Urinary bladder (tissue), 4 donors: Measurements from ENCODE around the gene TET1. TPM values are rescaled to one million over a fixed set of nuclear protein-coding genes. Genes with fewer than 3 reads are reported as not detected.
"Not testable (repeated sequence)": the region's sequence is repeated elsewhere in the genome, so short reads cannot be mapped to it uniquely, and the experiment has no call there.

Experiments used
- DNase-seq: peaks from one replicate; pipeline ENCODE4 v3.0.0-alpha.2; 2015; ENCODE audit errors: extremely low spot score
- H3K27ac ChIP-seq: one replicate; pipeline ENCODE4 v1.5.1; 2013; ENCODE audit warnings: low read depth, mild to moderate bottlenecking, moderate library complexity
- H3K36me3 ChIP-seq: one replicate; pipeline ENCODE4 v1.6.1; 2013; ENCODE audit warnings: mild to moderate bottlenecking, moderate library complexity; ENCODE audit not compliant: insufficient read depth
- H3K4me1 ChIP-seq: one replicate; pipeline ENCODE4 v1.6.1; 2013; ENCODE audit warnings: mild to moderate bottlenecking, moderate library complexity; ENCODE audit not compliant: insufficient read depth
- H3K4me3 ChIP-seq: one replicate; pipeline ENCODE4 v1.5.1; 2013; ENCODE audit warnings: low read depth, low read length
- WGBS: extraction: QIAGEN DNeasy Blood & Tissue Kit; methylation state at CpG from one replicate; pipeline ENCODE4 v1.1.7; 2013; 5-methylcytosine and 5-hydroxymethylcytosine counted together
- polyA plus RNA-seq: library from polyadenylated mRNA; stranded (reverse); fragments of 200-250 nt; gene quantifications from one replicate; pipeline ENCODE4 v1.2.3, GENCODE V29; 2013
- total RNA-seq: library from RNA; depleted of rRNA; stranded (reverse); fragments of >200 nt; gene quantifications from one replicate; pipeline ENCODE4 v1.2.3, GENCODE V29; 2014
- donor health status: healthy with polysubstance abuse.
- donor health status: healthy.

TET1 gene
- total RNA-seq, result 41.6 TPM
- 0.53 TPM for polyA plus RNA-seq

DNA sequence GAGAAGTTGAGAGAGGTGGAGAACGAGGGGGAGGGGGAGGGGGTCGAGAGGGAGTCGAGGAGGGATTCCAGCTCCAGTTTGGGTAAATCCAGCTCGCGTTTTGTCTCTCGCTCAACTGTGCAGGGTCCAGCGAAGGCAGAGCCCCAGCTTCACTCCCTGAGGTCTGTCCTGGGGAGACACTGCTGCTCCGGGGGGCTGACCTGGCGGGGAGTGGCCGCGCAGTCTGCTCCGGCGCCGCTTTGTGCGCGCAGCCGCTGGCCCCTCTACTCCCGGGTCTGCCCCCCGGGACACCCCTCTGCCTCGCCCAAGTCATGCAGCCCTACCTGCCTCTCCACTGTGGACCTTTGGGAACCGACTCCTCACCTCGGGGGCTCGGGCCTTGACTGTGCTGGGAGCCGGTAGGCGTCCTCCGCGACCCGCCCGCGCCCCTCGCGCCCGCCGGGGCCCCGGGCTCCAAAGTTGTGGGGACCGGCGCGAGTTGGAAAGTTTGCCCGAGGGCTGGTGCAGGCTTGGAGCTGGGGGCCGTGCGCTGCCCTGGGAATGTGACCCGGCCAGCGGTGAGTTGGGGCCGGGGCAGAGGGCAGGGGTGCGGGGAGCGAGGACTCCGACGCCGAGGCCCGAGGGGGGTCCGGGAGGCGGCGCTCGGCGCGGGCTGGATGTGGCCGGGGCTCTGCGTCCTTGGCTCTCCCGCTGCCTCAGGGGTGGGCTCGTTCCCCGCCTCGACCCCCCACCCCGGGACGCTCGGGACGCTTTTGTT is at the start of gene TET1:
Gene TET1 (plus strand): TSS at position 152 of the 757 bp plus-strand sequence. CDS start 12,002 bp downstream, outside the sequence.
- DNase-seq, result no peak
- WGBS, result under 1% methylated on average over 66 of the region's 66 CpGs
- Histone ChIP-seq H3K36me3 (no peaks in the 10 kb centered on the region), H3K4me1 (no peaks in the 10 kb centered on the region), H3K27ac (no peak within 1 kb of the TSS), H3K4me3 (peak within 1 kb of the TSS; percentile 71)

DNA sequence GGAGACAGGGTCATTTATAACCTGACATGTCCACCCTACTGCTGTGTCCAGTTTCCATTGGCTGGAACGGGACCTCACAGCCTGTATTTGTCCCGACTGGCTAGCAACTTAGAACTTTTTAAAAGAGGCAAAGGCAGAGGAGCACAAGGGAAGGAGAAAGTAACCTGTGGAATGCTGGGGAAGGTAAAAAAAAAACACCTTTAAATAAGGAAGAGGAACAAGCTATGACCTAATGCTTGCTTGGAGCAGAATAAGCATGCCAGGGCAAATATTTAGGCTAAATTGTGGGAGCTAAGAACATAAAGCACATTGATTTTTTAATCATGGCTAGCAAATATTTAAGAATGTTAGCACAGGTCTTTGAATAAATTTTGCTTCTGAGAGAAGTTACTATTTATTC is 43.9 kb upstream of the TET1 start:
- WGBS, result 97% methylated on average over 2 of the region's 2 CpGs
- not testable (repeated sequence) for H3K4me3 ChIP-seq, H3K4me1 ChIP-seq, H3K36me3 ChIP-seq, DNase-seq, H3K27ac ChIP-seq

DNA sequence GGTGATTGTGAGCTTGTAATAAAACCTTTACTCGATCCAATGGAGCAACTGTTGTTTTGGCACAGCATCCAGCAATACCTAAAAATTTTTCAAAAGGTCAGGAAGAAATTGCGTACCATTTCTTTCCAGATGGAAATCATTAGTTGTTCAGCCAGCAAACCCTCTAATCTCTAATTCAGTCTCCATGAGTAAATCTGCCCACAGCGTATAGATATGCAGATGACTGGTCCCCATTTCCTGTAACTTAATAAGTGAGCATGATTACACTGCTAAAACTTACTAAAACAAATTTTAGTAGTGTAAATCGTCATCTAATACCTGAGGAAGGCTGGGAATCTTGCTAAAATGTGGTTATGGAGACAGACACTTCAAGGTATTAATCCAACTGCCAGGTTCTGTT is 43.4 kb upstream of the TET1 start:
- no peak for DNase-seq
- WGBS, result 49% methylated on average over 4 of the region's 4 CpGs
- no peaks in the 10 kb centered on the region for H3K4me1 ChIP-seq
- H3K4me3 ChIP-seq, result no peak overlapping the region
- H3K27ac ChIP-seq, result no peak overlapping the region
- peaks cover 5% of the 10 kb centered on the region for H3K36me3 ChIP-seq

DNA sequence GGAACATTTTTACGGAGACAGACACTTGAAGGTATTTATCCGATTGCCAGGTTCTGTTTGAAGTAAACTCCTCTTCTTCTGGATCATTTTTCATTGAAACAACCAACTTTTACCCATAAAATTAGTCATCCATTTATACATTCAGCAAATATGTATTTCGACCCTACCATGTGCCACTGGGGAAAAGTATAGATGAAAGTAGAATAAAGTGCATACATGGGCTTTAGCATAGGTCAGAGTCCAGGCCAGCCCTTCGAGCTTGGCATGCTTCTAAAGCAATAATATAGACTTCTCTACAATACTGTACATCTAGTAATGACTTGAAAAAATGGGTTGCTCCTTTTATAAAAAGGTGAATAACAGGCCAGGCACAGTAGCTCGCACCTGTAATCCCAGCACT is 42.9 kb upstream of the TET1 start:
- Histone ChIP-seq H3K4me3 (no peak overlapping the region), H3K27ac (no peak overlapping the region), H3K36me3 (peaks cover 5% of the 10 kb centered on the region), H3K4me1 (no peaks in the 10 kb centered on the region)
- no peak for DNase-seq
- 81% methylated on average over 5 of the region's 5 CpGs for WGBS

DNA sequence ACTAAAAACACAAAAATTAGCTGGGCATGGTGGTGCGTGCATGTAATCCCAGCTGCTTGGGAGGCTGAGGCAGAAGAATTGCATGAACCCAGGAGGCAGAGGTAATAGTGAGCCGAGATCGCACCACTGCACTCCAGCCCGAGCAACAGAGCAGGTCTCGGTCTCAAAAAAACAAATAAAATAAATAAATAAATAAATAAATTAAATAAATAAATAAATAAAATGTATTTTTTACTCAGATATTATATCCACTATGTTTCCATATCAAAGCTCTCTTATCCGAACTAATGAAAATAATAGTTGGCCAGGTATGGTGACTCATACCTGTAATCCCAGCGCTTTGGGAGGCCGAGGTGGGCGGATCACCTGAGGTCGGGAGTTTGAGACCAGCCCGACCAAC is 41.5 kb upstream of the TET1 start:
- not testable (repeated sequence) for DNase-seq, H3K36me3 ChIP-seq, H3K4me1 ChIP-seq, H3K4me3 ChIP-seq, H3K27ac ChIP-seq
- 98% methylated on average over 11 of the region's 11 CpGs for WGBS

DNA sequence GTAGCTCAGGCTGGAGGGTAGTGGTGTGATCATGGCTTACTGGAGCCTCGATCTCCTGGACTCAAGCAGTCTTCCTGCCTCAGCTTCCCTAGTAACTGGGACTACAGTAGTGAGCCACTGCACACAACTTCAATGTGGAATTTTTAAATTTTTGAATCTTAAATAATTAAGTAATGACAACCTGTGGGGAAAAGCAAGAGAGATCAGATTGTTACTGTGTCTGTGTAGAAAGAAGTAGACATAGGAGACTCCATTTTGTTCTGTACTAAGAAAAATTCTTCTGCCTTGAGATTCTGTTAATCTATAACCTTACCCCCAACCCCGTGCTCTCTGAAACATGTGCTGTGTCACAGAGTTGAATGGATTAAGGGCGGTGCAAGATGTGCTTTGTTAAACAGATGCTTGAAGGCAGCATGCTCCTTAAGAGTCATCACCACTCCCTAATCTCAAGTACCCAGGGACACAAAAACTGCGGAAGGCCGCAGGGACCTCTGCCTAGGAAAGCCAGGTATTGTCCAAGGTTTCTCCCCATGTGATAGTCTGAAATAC is 34.6 kb upstream of the TET1 start:
- not testable (repeated sequence) for H3K4me1 ChIP-seq, H3K36me3 ChIP-seq, H3K27ac ChIP-seq, H3K4me3 ChIP-seq, DNase-seq
- WGBS, result 69% methylated on average over 3 of the region's 5 CpGs

DNA sequence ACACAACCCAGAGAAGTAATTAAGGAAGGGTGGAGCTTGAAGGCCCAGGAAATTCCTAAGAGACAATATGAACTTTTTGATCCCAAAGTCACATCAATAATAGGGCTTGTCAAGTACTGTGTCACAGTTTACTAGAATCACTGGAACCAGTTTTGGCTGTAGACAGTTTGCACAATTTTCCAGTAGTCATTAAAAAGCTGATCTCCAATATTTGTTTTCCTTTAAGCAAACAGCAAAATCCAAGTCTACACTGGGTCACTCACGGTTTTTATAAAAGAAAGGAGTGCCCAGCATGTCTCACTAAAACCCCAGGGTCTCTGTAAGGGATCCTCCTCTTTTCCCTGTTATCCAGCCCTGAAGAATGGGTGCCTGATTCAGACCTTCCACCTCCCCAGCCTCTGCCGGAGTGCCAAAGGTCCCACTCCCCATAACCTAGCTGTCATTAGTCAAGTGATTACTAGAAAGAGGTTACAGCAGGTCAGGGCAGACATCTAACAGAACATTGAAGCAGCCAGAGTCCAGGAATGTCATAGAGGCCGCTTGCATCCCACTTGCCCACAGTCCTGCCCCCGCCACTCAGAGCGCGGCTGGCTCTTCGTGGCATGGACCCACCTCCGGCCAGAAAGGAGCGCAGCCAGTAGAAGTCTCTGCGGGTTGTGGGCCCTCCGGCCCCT is 33.4 kb upstream of the TET1 start:
- under 1% methylated on average over 11 of the region's 11 CpGs for WGBS
- no peak for DNase-seq
- peak overlapping the region; percentile 90 for H3K4me3 ChIP-seq
- no peaks in the 10 kb centered on the region for H3K4me1 ChIP-seq
- H3K27ac ChIP-seq, result peak overlapping the region; percentile 89
- no peaks in the 10 kb centered on the region for H3K36me3 ChIP-seq

DNA sequence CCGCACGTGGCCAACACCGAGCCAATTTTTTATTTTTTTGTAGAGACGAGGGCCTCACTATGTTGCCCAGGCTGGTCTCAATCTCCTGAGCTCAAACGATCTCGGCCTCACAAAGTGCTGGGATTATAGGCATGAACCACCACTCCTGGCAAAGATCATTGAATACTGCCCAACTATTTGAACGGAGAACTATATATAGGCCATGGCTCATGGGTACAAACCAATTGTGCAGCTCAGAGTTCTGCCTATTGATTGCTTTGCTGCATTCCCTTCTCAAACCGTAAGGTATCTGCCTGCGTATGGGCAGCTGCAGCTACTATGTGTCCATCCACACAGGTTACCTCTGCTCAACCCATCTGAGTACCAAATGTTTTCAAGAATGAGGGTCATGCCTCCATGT is 23.2 kb upstream of the TET1 start:
- H3K4me3 ChIP-seq, result no peak overlapping the region
- no peaks in the 10 kb centered on the region for H3K4me1 ChIP-seq
- WGBS, result 82% methylated on average over 9 of the region's 9 CpGs
- H3K27ac ChIP-seq, result no peak overlapping the region
- DNase-seq, result no peak
- no peaks in the 10 kb centered on the region for H3K36me3 ChIP-seq

DNA sequence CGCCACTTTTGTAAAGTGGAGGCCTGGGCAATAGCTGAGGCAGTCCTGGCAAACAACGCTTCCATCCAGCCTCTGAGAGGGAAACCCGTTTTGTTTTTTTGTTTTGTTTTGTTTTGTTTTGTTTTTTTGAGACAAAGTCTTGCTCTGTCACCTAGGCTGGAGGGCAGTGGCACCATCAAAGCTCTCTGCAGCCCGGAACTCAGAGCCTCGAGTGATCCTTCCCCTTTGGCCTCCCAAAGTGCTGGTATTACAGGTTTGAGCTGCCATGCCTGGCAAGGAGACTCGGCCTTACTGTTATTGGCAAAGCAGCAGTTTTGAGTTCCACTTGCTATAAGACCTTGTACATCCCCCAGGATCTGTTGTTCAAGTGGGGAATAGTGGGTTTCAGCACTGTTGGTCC is 22.3 kb upstream of the TET1 start:
- DNase-seq, result no peak
- no peak overlapping the region for H3K27ac ChIP-seq
- 90% methylated on average over 6 of the region's 6 CpGs for WGBS
- H3K36me3 ChIP-seq, result no peaks in the 10 kb centered on the region
- H3K4me3 ChIP-seq, result no peak overlapping the region
- H3K4me1 ChIP-seq, result no peaks in the 10 kb centered on the region

DNA sequence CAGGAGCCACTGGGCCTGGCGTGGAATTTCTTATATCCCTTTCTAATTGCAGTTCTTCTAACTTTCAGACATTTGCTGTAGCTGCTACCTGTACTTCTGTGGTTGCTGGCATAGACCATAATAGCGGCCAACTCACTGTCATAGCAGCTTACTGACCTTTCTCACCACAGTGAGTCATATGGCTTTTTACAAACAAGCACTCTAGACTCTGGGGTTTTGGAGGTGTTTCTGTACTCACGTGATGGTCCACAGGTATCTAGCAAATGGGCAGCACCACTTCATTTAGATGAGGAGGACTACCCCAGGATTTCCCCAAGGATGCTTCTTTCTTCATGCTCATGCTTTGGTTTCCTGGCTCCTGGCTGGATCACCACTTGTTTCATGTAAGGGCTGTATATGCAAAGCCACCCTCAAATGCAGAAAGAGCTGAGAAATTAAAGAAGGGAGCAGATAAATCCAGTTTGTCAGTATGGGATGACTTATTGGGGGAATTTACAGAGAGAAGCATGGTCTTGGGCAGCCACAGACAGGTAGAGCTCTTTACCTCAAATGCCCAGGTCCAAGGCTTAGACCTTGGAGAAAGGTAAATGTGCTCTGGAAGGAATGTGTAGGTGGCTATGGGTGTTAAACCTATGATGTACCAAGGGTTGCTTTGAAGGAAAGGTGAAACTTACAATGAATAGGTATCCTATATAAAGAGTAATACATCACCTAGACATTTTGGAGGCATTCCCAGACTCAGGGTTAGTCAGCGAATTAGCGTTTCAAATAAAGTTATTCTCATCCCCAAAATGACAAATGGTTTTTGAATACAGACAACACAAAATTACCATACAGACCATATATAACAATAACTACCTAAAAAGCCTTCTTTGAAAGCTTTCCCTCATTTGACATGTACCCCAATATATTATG is 16.9 kb upstream of the TET1 start:
- H3K4me1 ChIP-seq, result no peaks in the 10 kb centered on the region
- H3K4me3 ChIP-seq, result no peak overlapping the region
- no peak for DNase-seq
- no peak overlapping the region for H3K27ac ChIP-seq
- no peaks in the 10 kb centered on the region for H3K36me3 ChIP-seq
- 75% methylated on average over 5 of the region's 5 CpGs for WGBS

DNA sequence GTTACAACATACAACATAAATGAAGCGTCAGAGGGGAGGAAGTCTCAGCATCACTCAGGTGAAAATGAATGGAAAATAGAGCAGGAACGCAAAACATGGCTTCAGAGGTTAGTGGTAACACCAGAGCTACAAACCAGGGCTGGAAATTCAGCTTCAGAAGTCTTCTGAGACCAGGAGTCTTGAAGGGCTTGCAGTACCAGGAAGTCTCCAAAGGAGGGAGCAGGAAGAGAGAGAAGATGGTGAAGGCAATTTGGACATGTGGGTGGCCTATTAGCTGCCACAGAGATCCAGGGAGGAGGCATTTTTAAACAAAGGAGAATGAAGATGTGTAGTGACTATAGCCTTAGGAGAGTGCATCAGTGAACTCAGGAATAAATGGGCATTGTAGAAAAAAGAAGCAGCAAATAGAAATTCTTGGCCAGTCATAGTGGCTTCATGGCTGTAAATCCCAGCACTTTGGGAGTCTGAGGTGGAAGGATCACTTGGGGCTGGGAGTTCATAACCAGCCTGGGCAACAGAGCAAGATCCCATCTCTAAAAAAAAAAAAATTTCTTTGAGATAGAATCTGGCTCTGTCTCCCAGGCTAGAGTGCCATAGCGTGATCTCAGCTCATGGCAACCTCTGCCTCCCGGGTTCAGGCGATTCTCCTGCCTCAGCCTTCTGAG is 9.3 kb upstream of the TET1 start:
- no peaks in the 10 kb centered on the region for H3K4me1 ChIP-seq
- DNase-seq, result no peak
- H3K36me3 ChIP-seq, result no peaks in the 10 kb centered on the region
- WGBS, result 81% methylated on average over 5 of the region's 5 CpGs
- no peak overlapping the region for H3K4me3 ChIP-seq
- H3K27ac ChIP-seq, result no peak overlapping the region

DNA sequence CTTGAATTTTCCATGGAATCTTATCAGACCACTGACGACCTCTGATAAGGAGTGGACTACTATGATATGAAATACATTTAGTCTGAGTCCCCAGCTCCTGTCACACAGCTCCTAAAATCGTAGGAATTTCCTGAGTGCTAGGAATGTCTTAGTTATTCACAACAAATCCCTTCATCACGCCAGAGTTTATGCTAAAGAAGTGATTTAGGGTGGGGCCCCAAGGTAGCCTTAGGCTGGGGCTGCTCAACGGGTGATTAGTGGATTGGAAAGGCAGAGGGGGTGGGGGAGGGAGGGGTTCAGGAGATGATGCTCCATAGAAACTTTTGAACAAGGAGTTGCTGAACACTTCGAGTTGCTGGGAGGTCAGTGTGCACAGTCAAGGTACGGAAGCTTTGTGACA is 7.0 kb upstream of the TET1 start:
- WGBS, result 52% methylated on average over 6 of the region's 6 CpGs
- Histone ChIP-seq H3K4me1 (no peaks in the 10 kb centered on the region), H3K27ac (no peak overlapping the region), H3K4me3 (no peak overlapping the region), H3K36me3 (no peaks in the 10 kb centered on the region)
- no peak for DNase-seq

DNA sequence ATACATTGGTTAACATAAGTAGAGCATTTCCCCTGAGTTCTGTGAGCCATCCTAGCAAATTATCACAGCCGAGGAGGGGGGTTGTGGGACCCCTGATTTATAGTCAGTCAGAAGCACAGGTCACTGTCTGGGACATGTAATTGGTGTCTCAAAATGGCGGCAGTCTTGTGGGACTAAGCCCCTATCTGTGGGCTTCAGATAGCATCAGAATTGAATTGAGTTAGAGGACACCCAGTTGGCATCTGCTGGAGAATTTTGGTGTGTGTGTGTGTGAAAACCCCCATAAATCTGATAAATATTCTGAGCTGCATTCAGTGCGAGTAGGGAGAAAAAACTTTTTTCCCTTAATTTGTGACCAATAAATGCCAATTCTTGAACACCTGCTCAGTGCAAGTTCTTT is 6.5 kb upstream of the TET1 start:
- 70% methylated on average over 3 of the region's 3 CpGs for WGBS
- no peak for DNase-seq
- H3K4me3 ChIP-seq, result no peak overlapping the region

More for the DNA sequence above, 6.5 kb upstream of the TET1 start:
- Histone ChIP-seq H3K27ac (no peak overlapping the region), H3K36me3 (no peaks in the 10 kb centered on the region), H3K4me1 (no peaks in the 10 kb centered on the region)
